Stimulated activated CD8-positive, alpha-beta memory T cell treated with anti-CD3 and anti-CD28 coated beads, Interleukin-15, amount 100 ng/mL, for 48 hours (primary cell): Measurements from ENCODE around the gene DIS3L.
"Not testable (repeated sequence)": the region's sequence is repeated elsewhere in the genome, so short reads cannot be mapped to it uniquely, and the experiment has no call there.

Source experiments
- DNase-seq, 2 donors: peaks; one replicate each; pipeline ENCODE4 v3.0.0-alpha.2; 2020; ENCODE audit warnings: low read depth in 2 of 2

The DIS3L gene

DNA sequence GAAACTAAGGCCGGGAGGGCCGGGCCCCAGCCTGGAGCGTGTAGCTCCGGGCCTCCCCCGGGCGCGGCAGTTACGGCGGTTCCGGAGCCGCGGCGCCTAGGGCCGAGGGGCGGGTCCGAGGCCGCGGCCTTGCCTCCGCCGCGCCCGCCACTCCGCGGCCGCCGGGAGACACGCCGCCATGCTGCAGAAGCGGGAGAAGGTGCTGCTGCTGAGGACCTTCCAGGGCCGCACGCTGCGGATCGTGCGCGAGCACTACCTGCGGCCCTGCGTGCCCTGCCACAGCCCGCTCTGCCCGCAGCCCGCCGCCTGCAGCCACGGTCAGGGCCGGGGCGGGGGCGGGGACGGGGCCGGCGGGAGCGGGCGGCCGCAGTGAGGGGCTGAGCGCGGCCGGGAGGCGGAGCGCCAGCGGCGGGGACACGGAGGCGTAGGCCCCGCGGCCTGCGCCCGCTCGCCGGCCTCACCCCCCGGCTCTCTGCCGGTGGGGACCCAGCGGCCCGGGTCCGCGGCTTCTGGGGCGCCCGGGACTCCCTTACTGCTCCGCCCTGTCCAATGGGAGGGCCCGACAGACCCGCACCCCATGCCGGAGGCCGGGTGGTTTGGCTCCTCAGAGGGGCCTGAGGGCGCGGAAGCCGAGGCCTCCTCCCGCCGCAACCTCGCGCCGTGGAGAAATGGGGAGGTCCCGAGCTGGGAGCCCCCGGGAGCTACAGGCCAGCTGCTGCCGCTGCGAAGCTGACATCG, at the start of gene DIS3L:
Gene DIS3L (plus strand): TSS at position 150 of the 738 bp plus-strand sequence. CDS start 29 bp downstream, at position 179.
- peak; percentile 45 to 55 for DNase-seq

DNA sequence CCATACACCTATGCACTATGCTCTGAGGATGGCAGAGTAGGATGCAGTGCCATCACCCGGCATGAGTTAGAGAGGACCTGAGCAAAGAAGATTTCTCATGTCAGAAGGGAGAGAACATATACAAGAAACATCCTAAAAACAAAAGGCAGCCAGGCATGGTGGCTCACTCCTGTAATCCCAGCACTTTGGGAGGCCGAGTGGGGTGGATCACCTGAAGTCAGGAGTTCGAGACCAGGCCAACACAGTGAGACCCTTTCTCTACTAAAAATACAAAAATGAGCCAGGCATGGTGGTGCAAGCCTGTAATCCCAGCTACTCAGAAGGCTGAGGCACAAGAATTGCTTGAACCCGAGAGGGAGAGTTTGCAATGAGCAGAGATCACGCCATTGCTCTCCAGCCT, 47.5 kb upstream of the DIS3L start:
- DNase-seq: not testable (repeated sequence)

DNA sequence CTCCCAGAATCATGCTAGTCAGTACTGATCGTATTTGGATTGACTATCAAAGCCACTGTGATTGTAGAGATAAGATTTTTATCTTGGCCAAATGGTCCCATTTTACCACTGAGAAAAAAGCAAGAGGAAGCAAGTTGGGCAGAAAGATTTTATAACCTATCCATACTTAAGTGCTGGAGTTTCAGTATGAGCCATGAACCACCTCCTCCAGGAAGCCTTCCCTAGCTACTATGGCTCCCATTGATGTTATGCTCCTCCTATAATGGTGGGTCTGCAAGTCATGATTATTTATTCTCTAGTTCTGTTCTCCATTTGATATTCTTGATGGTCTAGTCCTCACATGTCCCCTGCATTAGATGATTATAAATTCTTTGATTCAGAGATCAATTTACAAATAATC, 46.4 kb upstream of the DIS3L start:
- DNase-seq: no peak

DNA sequence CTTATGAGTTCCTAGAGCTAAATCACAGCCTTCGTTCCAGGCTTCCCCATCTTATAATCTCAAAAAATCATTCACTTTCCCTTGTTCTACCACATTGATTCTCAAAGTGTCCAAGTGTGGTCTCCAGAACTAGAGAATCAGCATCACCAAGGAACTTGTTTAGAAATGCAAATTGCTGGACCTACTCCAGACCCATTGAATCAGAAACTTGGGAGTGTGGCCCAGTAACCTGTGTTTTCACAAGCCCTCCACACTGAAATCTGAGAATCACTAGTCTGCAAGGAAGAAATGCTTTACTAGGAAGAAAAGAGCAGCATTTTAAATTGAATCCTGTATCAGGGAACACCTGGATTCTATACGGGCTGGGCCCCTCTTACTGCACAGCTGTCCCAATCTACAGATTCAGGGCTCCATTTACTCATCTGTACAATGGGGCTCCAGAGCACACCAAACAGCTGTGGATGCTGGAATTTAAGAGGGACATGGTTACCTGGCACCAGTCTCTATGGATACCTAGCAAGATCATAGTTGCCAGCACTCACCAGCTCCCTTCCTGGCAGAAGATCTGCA, 43.7 kb upstream of the DIS3L start:
- no peak for DNase-seq

DNA sequence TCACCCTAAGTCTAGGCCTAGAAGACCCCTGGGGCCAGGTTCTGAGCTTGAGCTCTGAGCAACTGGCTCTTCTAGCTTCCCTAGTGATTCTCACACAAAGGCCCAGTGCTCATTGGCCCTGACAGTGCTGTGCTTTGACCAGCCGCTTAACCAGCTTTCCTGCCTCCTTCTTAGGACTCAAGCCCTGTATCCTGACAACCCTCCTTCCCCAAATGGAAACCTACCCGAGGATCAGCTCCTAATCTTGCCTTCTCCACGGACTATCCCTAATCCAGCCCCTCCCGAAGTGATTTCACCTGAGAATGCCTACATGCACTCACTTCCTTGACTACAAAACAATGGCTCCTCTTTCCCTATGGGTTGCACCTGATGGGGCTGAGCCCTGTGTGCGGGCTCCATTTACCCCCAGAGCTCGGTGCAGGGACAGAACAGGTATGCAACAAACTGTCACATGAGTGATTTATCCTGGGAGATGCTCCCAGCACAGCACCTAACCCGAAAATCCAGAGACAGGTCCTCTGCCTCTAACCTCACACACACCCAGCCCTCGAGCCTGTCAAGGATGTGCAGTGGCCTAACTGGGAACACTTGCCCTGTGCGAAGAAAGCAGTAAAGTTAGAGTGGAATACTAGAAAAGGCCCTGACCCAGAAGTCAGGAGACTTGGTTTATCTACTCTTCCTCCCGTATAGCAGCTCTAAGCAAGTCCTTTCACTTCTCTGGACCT, 42.1 kb upstream of the DIS3L start:
- no peak for DNase-seq

DNA sequence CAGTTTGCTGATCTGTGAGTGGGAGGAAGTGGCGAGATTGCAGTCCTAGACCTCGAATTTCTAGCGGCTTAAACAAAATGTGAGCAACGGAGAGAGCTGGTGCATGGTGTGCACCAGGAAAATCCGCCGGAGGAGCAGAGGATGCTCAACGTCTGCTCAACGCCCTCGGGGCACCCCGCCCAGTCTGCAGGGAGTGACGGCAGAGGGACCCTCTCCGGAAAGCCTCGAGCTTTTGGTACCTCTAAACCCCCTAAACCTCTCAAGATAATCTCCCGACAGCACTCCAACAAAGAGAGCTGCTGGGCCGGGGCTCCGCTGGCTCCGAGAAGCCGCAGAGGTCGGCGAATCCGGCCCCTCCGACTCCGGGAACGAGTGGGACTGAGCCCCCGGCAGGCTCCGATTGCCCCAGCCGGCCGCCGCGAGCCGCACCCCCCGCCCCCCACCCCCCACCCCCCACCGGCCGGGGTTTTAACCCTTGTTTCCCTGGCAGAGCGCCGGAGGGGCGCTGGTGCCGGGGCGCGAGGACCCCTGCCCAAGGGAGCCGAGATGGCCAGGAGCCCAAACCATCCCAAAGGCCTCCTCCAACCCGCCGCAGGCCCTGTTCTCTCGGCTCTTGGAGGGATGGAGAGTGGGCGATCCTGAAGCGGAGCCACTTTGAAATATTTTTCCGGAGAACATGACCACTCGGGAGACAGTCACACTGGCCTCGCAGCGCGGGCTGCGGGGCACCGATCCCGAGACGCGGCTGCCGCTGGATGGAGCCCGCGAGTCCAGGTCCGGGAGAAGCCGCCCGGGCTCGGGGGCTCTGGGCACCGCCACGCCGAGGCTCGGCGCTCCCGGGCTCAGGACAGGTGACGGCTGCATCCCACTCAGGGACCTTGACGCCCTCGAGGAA, 41.3 kb upstream of the DIS3L start:
- DNase-seq: peak; percentile 26 to 31

DNA sequence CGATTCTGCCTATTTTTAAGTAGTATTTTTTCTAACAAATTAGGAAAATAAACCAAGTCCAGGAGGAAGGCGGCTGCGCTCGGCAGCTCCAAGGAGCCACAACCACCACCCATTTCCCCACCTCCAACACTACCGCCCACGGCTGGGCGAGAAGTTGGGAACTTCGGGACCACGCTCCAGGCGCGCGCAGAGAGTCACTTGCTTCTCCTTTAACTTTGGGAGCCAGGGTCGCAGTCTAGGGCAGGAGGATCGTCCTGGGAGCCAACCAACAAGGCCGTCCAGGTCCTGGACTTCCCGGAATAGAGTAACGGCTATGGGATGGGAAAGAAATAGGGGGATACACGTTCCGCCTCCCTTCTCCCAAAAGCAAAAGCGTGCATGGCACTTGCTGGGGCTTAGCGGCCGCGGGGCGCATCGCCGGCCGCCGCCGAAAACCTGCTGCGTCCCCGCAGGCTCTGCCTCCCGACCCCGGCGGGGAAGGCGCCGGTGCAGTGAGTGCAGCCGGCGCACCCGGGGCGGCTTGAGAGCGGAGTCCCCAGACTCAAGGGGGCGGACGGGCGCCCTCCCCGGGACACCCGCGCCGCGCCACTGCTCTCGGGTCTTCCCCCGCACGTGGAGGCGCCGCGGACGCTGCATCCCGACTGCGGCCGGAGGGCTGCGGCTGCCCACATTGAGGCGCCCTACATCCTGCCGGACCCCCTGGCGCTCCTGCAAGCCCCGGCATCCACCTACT, 40.5 kb upstream of the DIS3L start:
- no peak for DNase-seq

DNA sequence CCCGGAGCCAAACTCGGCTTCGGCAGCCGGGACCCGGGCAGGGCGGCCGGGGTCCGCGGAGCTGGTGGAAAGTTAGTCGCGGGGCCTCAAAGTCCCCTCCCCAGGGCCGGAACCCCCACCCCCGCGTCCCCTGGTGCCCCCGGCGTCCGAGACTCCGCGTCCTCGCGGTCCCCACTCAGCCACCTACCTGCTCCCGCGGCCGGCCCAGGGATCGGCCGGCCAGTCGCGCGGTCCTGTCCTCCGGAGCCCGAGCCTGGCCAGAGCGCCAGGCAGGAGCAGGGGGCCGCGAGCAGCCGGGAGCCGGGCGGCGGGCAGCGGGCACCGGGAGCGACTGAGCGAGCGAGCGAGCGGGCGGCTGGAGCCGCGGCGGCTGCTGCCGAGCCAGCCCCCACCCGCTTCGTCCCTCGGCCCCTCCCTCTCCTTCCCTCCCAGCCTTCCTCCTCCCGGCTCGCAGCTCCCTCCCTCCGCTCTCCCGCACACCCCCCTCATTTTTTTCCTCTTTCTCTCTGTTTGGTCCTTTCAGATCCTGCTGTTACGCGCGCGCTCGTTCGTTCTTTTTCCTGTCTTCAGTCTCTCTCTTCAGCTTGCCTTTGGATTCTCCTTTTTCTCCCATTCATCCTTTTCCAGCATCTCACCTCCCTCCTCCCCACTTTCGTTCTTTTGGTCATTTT, 39.8 kb upstream of the DIS3L start, which contains the start of gene MEGF11:
Gene MEGF11 (minus strand): TSS at position 333 of the 671 bp plus-strand sequence. CDS start 125,347 bp downstream, outside the sequence.
- no peak for DNase-seq

DNA sequence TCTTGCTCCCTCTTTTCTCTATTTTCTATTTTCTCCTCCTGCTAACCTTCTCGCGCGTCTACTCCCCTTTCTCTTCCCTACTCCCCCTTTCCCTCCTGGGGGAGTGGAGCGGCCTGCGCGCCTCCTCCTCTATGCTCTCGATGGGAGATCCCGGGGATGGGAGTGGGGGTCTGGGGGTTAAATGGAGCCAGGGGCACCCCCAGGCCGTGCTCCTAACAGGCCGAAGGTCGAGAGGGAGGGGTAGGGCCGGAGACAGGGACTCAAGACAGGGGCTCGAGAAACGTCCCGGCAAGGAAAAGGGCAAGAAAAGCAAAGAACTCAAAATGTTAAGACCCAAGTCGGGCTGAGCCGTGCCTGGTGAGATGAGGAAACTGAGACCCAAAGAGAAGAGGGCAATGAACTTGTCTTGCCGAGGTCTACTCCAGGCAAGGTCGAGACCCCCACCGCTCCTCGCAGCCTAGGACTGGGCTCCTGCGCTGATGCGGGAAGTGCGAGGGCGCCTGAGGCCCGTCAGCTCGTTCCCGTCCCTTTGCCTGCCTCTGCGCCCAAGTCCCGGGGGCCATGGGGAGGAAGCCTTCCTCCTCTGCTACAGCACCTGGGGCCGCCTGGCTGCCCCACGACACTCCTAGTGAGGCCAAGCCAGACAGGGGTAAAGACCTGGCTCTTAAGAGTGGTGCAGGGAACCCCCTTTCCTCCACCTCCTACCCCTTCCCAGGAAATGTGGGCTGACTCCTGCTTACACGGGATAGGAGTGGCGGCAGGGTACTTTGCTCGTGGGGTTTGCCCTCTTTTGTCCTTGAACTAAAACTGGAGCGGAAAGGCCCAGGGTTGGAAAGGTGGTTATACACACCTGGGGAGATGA, 39.0 kb upstream of the DIS3L start:
- DNase-seq: no peak

DNA sequence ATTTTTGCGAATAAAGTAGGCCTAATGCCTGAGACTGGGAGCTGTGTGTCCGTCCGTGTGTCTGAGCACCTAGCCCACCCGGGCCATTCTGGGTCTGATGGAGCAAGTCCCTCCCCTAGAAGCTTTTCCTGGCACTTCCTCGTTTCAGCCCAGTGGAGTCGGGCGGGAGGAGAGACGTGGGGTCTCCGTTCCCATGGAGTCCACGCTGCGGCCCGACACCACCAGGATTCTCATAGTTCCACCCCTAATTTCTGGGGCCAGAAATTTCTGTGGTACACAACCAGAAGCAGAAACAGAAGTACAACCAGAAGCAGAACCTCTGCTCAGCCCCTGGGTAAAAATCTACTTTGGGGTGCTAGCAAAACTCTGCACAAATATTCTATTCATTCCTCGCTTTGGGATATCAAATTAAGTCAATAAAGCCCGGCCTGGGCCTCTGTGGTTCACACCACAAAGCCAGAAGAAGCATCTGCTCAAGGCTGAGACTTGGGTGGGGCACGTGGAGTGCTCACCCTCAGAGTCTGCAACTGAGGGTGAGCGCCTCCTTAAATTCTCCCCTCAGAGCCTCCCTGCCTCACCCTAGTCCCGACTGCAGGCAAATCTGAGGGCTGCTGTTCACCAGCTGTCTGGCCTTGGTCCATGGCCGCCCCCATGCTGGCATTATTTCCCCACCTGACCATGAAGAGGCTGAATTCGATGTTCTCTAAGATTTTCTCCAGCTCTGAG, 38.3 kb upstream of the DIS3L start:
- no peak for DNase-seq

DNA sequence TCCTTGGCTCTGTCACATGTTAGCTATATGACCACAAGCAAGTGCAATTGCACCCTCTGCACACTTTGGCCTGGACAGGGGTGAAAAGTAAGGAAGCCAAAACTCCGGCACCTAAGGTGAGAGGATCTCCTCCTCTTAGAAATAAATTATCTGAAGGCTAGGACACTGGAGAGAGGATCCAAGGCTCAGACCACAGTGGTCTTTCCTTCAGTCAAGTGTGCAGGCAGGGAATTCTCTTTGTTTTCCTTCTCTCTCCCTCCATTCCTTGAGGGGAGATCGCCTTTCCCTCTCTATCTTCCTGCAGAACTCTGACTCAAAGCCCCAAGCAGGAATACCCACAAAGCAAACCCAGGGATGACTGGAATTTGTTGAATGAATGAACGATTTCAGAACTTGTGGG, 36.7 kb upstream of the DIS3L start:
- DNase-seq: no peak

DNA sequence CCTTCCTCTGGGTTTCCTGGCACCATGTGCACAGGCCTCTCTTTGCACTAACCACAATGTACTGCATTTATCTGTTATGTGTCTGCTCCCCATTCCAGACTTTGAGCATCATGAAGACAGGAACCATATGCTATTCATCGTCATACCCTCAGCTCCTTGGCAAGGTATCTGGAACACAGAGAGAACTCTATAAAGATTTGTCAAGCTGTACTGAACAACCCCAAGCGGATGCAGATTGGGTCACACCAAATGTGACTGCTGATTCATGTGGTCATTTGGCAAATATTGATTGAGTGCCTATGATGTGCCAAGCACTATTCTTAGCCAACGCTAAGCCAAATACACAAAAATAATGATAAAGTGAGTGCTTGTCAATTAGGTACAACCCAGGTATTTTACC, 32.3 kb upstream of the DIS3L start:
- no peak for DNase-seq

DNA sequence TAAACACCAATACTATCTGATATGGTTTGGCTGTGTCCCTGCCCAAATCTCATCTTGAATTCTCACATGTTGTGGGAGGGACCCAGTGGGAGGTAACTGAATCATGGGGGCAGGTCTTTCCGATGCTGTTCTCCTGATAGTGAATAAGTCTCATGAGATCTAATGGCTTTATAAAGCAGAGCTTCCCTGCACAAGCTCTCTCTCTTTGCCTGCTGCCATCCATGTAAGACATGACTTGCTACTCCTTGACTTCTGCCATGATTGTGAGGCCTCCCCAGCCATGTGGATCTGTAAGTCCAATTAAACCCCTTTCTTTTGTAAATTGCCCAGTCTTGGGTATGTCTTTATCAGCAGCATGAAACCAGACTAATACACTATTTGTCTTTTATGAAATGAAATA, 30.5 kb upstream of the DIS3L start:
- DNase-seq: not testable (repeated sequence)

DNA sequence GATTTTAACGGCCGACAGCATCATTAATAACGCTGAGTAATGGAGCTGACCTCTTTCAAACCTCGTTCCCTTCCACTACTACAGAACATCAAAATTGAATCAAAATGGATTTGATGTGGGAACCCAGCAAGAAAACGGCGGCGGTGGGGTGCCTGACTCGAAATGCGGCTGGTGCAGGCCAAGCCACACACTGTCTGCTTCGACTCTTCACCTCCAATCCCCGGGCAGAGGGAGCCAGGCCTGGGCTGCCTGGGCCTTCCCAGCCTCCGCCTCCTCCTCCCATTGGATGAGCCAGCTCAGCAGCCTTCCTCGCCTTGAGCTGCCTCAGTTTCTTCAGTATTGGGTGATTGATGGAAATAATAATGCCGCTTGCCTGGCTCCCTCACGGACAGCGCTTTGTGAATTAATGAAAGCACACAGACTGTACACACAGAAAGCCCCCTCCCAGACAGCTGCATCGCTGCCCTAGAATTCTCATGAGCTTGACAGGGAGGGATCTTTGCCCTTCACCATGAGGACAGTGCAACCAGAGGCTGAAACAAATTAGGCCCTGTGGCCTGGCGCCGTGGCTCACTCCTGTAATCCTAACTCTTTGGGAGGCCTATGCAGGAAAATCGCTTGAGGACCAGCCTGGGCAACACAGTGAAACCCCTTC, 28.4 kb upstream of the DIS3L start:
- DNase-seq: no peak

DNA sequence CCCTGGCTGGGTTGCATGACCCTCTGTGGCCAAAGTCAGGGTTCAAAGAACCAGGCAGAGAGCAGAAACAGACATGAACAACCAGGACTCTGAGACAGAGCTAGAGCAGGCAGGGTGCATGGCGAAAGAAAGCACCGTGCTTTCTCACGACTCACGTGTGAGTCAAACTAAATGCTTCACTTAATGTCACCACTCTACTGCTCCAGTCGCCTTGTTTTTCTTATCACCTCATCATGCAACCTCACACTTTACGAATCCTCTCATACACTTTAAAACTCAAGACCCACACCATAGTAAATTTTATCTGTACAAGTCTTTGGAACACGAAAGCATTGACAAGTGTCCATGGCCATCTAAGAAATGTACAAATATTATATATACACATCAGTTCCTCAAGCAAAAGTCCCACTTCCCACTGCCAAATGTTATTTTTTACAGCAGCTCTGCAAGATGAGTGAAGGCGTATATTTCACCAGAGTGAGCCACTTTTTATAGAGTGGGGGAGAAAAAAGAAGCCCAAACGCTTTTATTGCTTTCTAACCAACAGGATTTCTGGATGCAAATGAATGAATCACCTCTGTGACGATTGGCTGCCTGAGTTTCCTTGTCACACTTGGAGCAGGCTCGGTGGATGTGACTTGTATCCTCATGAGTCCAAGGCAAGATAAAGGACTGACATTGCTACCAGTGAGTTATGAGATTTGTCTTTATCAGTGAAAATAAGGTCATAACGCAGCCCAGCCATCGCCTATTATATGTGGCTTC, 23.9 kb upstream of the DIS3L start:
- no peak for DNase-seq

DNA sequence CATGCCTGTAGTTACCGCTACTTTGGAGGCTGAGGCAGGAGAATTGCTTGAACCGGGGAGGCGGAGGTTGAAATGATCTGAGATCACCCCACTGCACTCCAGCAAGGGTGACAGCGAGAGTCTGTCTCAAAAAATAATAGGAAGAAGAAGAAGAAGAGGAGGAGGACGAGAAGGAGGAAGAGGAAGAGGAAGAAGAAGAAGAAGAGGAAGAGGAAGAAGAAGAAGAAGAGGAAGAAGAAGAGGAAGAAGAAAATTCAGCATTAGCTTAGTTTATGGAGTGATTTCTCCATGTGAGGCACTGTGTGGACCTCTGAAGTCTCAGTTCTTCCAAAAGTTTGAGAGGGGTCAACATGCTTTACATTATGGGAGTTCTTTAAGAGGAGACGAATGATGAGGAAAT, 22.4 kb upstream of the DIS3L start:
- no peak for DNase-seq

DNA sequence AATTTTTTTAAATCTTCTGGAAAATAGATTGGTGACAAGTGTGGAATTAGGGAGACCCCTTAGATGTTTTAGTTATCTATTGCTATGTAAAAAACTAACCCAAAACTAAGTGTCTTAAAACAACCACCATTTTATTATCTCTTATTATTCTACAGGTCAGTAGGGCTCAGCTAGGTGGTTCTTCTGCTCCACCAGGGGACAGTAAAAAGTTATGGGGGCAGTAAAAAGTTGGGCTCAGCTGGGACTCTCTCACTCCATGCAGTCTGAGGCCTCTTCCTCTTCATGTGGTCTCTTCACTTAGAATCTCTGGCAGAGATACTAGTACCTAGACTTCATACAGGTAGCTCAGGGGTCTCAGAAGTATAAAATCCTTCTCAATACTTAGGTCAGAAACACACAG, 18.0 kb upstream of the DIS3L start:
- DNase-seq: no peak

DNA sequence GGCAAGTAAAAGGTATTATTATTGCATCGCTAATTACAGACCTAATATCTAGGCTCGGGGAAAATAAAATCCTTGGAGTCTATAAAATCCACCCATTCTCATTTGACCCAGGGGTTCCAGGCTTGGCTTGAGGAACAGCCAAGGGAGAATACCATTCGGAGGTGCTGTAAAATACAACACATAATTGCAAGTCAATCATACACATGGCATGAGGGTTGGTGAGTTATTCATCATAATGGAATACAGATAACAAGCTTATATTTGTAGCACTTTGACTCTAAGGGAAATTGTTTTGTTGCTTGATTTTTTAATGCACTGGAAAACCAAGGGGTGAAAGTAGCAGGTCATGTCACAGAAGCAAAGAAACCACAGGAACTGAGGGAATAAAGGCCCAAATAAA, 16.8 kb upstream of the DIS3L start:
- DNase-seq: no peak
